HEK293T (cell line): ENCODE data around the gene IL1RAP.

Experiments used
- FOXA1 ChIP-seq: fragments of 450-650 bp; IDR thresholded peaks from 2 replicates; pipeline ENCODE4 v1.6.1; 2016; ENCODE audit warnings: mild to moderate bottlenecking
- FOXK2 ChIP-seq: fragments of 450-650 bp; IDR thresholded peaks from 2 replicates; pipeline ENCODE4 v1.6.1; 2016; ENCODE audit warnings: mild to moderate bottlenecking
- LEF1 ChIP-seq: fragments of 450-650 bp; IDR thresholded peaks from 2 replicates; pipeline ENCODE4 v1.6.1; 2017; ENCODE audit warnings: mild to moderate bottlenecking, borderline replicate concordance
- SP1 ChIP-seq: fragments of 450-650 bp; IDR thresholded peaks from 2 replicates; pipeline ENCODE4 v1.6.1; 2017
- TARDBP ChIP-seq: fragments of 450-650 bp; IDR thresholded peaks from 2 replicates; pipeline ENCODE4 v1.6.1; 2016
- ZNF384 ChIP-seq: fragments of 450-650 bp; IDR thresholded peaks from 2 replicates; pipeline ENCODE4 v1.6.1; 2016

- no peak for TF ChIP-seq FOXK2
- no peak for TF ChIP-seq LEF1
- no peak for TF ChIP-seq FOXA1
- TF ChIP-seq TARDBP = no peak
- no peak for TF ChIP-seq SP1
- TF ChIP-seq ZNF384 = no peak
These were observed 40.3 kb downstream of the IL1RAP start for GRCh38 chr3:190554197-190554596.
